CD4-positive, alpha-beta T cell (primary cell): Measurements from ENCODE around the gene ANO10. TPM values are rescaled to one million over a fixed set of nuclear protein-coding genes. Genes with fewer than 3 reads are reported as not detected.
A peak's percentile ranks its signal among the peaks of the same experiment; 100 is the strongest.

ENCODE experiments used
- ATAC-seq: fragments of 200-7000 bp; cut with Tn5 transposase; one replicate; pipeline ENCODE4 v1.10.0; 2022; ENCODE audit warnings: mild to moderate bottlenecking; ENCODE audit not compliant: poor library complexity
- CTCF ChIA-PET: fragments of 350-600 bp; sonication (Branson Sonifier 250); formaldehyde crosslinking; loops from one replicate; lab custom pipeline; 2021; ENCODE audit warnings: antibody characterized with exemption, inconsistent platforms; lab: Charles Lee
- POLR2A ChIA-PET: fragments of 350-600 bp; sonication (Branson Sonifier 250); formaldehyde crosslinking; loops from one replicate; lab custom pipeline; 2021; ENCODE audit warnings: antibody characterized with exemption, inconsistent platforms; lab: Charles Lee
- DNase-seq, 14 experiments: peaks; one replicate each; pipeline ENCODE4 v3.0.0-alpha.2; 2013 to 2020; ENCODE audit warnings: mixed read lengths in 2 of 14
- H3K27ac ChIP-seq, 2 donors: one replicate each; pipeline versions ENCODE4 v1.5.1 to v1.7.0; 2013; ENCODE audit warnings: low read length in 2 of 2, low read depth in 1 of 2, mild to moderate bottlenecking in 1 of 2
- H3K27me3 ChIP-seq, 2 experiments: 1 replicate in 1 of 2; 2 replicates in 1 of 2; pipeline versions ENCODE4 v1.6.1 to v1.7.0; 2013; ENCODE audit warnings: low read length in 2 of 2, control low read depth in 1 of 2, mild to moderate bottlenecking in 1 of 2, moderate library complexity in 1 of 2; ENCODE audit not compliant: insufficient read depth in 2 of 2, control insufficient read depth in 1 of 2
- H3K36me3 ChIP-seq: one replicate; pipeline ENCODE4 v1.6.1; 2013; ENCODE audit warnings: low read length, control low read depth; ENCODE audit not compliant: insufficient read depth
- H3K4me1 ChIP-seq: one replicate; pipeline ENCODE4 v1.6.1; 2013; ENCODE audit warnings: low read length, control low read depth; ENCODE audit not compliant: insufficient read depth
- H3K4me3 ChIP-seq: one replicate; pipeline ENCODE4 v1.5.1; 2013; ENCODE audit warnings: mild to moderate bottlenecking, low read length, moderate library complexity
- H3K9me3 ChIP-seq, 2 experiments: 1 replicate in 1 of 2; 2 replicates in 1 of 2; pipeline versions ENCODE4 v1.6.1 to v1.7.0; 2013; ENCODE audit warnings: low read length in 2 of 2, mild to moderate bottlenecking in 2 of 2, control low read depth in 1 of 2, moderate library complexity in 1 of 2; ENCODE audit not compliant: control insufficient read depth in 1 of 2, insufficient read depth in 1 of 2
- H3K27ac Mint-ChIP-seq: one replicate; pipeline ENCODE4 v1.8.0; 2020; ENCODE audit warnings: mixed read lengths
- H3K27me3 Mint-ChIP-seq: one replicate; pipeline ENCODE4 v1.8.0; 2021; ENCODE audit warnings: mixed read lengths
- H3K36me3 Mint-ChIP-seq: one replicate; pipeline ENCODE4 v1.8.0; 2021; ENCODE audit warnings: low read depth, mixed read lengths
- H3K4me1 Mint-ChIP-seq: one replicate; pipeline ENCODE4 v1.8.0; 2021; ENCODE audit warnings: low read depth, mixed read lengths
- H3K4me3 Mint-ChIP-seq: one replicate; pipeline ENCODE4 v1.8.0; 2020; ENCODE audit warnings: mild to moderate bottlenecking, mixed read lengths
- H3K9me3 Mint-ChIP-seq: one replicate; pipeline ENCODE4 v1.8.0; 2020; ENCODE audit warnings: mixed read lengths
- CTCF ChIP-seq: fragments of 200-600 bp; IDR thresholded peaks from one replicate; pipeline ENCODE4 v1.8.0; 2022; ENCODE audit warnings: antibody characterized with exemption, mild to moderate bottlenecking
- intact Hi-C, 2 experiments: fragments of 100-400 bp; cut with DNase I in 1 of 2; cut with micrococcal nuclease in 1 of 2; formaldehyde crosslinking; loops; one replicate each; pipeline versions ENCODE4 v1.15.1 to v1.9.0; 2023 to 2025; cut with DNase I, micrococcal nuclease
- total RNA-seq, 174 experiments: library from RNA in 2 of 174; stranded (reverse) in 2 of 174; gene quantifications; one replicate each; pipeline ENCODE4 v1.2.3 and lab custom pipeline; 2021 to 2026

ANO10 gene
- total RNA-seq, 2 experiments from 2014 or later = 6.9 to 8.0 TPM

- intact Hi-C loops = loop anchor here in 1 of 2 experiments (2.0 to 5.0 kb wide), 3 partner anchors 40 to 60 kb away; partner anchors contain the start of gene SNRK
- Histone ChIP-seq H3K36me3 (peaks cover 81% of the 10 kb centered on the region), H3K4me1 (peaks cover 65% of the 10 kb centered on the region), H3K27ac (peak overlapping the region; percentile 15 to 62), H3K9me3 (peaks cover 5 to 7% of the 10 kb centered on the region in 2 experiments), H3K4me3 (no peak overlapping the region), H3K27me3 (no peaks in the 10 kb centered on the region)
- CTCF ChIA-PET = interaction anchor here (1.6 kb wide), 1 partner anchor 12 kb away, joined by 4 read pairs; no protein-coding TSS in a partner anchor
- TF ChIP-seq CTCF = no peak
- POLR2A ChIA-PET = interaction anchor here (0.6 to 5.2 kb wide), 24 partner anchors 8 to 383 kb away, joined by 3 to 69 read pairs (median 6); partner anchors contain the start of gene SNRK
- H3K27me3 Mint-ChIP-seq = no peaks in the 10 kb centered on the region
- peak overlapping the region; percentile 96 for H3K27ac Mint-ChIP-seq
- H3K36me3 Mint-ChIP-seq = peaks cover 100% of the 10 kb centered on the region
- peaks cover 16% of the 10 kb centered on the region for H3K9me3 Mint-ChIP-seq
- H3K4me3 Mint-ChIP-seq = peak overlapping the region; percentile 54
- ATAC-seq (peak; percentile 82), DNase-seq (peak in 8 of 14 experiments; percentile 13 to 90 (median 51))
- peaks cover 97% of the 10 kb centered on the region for H3K4me1 Mint-ChIP-seq
Measured at GRCh38 chr3:43346978-43347749, 274.6 kb downstream of the ANO10 start.

GRCh38 chr3:43345877-43346276 is 275.9 kb downstream of the ANO10 start:
- Histone ChIP-seq H3K27ac (peak overlapping the region; percentile 36 to 62), H3K36me3 (peaks cover 88% of the 10 kb centered on the region), H3K27me3 (no peaks in the 10 kb centered on the region), H3K4me1 (peaks cover 71% of the 10 kb centered on the region), H3K4me3 (no peak overlapping the region), H3K9me3 (peaks cover 0 to 5% of the 10 kb centered on the region in 2 experiments)
- ChIA-PET CTCF (interaction anchor here (1.6 kb wide), 1 partner anchor 11 kb away, joined by 4 read pairs; no protein-coding TSS in a partner anchor), POLR2A (interaction anchor here (0.6 to 5.2 kb wide), 19 partner anchors 10 to 381 kb away, joined by 3 to 69 read pairs (median 7); partner anchors contain the start of gene SNRK)
- Mint-ChIP-seq H3K36me3 (peaks cover 100% of the 10 kb centered on the region), H3K4me1 (peaks cover 91% of the 10 kb centered on the region), H3K4me3 (peak overlapping the region; percentile 58), H3K9me3 (peaks cover 4% of the 10 kb centered on the region), H3K27ac (peak overlapping the region; percentile 96), H3K27me3 (no peaks in the 10 kb centered on the region)
- TF ChIP-seq CTCF = no peak
- DNase-seq = no peak
- intact Hi-C loops = loop anchor here in 1 of 2 experiments (2.0 to 5.0 kb wide), 3 partner anchors 41 to 59 kb away; partner anchors contain the start of gene SNRK
- no peak for ATAC-seq

GRCh38 chr3:43345246-43345645 is 276.6 kb downstream of the ANO10 start:
- CTCF ChIA-PET = interaction anchor here (0.9 kb wide), 1 partner anchor 158 kb away, joined by 4 read pairs; no protein-coding TSS in a partner anchor
- peak overlapping the region; percentile 96 for H3K27ac Mint-ChIP-seq
- H3K4me3 ChIP-seq = no peak overlapping the region
- peaks cover 88% of the 10 kb centered on the region for H3K36me3 ChIP-seq
- ATAC-seq (no peak), DNase-seq (no peak)
- H3K27me3 ChIP-seq = no peaks in the 10 kb centered on the region
- peaks cover 3% of the 10 kb centered on the region for H3K9me3 Mint-ChIP-seq
- H3K27me3 Mint-ChIP-seq = no peaks in the 10 kb centered on the region
- H3K36me3 Mint-ChIP-seq = peaks cover 100% of the 10 kb centered on the region
- intact Hi-C loops = loop anchor here in 1 of 2 experiments (5.0 kb wide), 1 partner anchor 42 kb away; no protein-coding TSS in a partner anchor
- H3K4me3 Mint-ChIP-seq = peak overlapping the region; percentile 58
- peaks cover 71% of the 10 kb centered on the region for H3K4me1 ChIP-seq
- TF ChIP-seq CTCF = no peak
- POLR2A ChIA-PET = interaction anchor here (0.6 to 5.2 kb wide), 15 partner anchors 10 to 165 kb away, joined by 3 to 69 read pairs (median 5); partner anchors contain the start of gene SNRK
- H3K27ac ChIP-seq = peak overlapping the region; percentile 36 to 62
- peaks cover 0 to 5% of the 10 kb centered on the region in 2 experiments for H3K9me3 ChIP-seq
- H3K4me1 Mint-ChIP-seq = peaks cover 90% of the 10 kb centered on the region
